HuH-7.5 (cell line): Measurements from ENCODE around the gene GUCY1A1.

Source experiments
- DNase-seq: peaks from one replicate; pipeline ENCODE4 v3.0.0; 2011; ENCODE audit warnings: low spot score

The GUCY1A1 gene

GRCh38 chr4:155777971-155778735 is 111.5 kb downstream of the GUCY1A1 start:
- DNase-seq, result no peak

- no peak for DNase-seq
Measured at GRCh38 chr4:155780775-155781174, 114.1 kb downstream of the GUCY1A1 start.

DNA sequence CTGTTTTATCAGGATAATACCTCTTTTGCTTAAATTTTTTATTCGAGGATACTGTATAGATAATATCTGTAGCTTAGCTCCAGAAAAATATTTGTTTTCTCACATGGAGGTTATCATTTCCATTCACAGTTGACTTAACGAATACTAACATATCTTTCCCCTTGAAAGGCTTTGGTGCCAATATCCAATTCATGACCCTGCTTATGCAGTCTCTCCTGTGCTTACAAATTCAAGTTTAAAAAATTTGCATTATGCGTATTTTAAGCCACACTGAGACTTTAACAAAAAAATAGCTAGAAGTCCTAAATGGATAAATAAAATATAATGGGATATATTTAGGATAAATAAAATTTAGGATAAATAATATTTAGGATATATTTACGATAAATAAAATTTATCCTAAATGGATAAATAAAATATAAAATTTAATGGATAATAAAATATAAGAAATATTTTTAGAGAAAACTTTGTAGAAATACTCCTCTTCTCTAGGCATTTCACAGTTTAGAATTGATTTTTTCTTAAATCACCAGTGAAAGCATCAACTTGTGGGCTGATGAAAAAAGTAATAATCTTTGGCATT is 114.7 kb downstream of the GUCY1A1 start:
- DNase-seq, result no peak
